HuH-7.5 (cell line): ENCODE data around the gene HELT.
A peak's percentile ranks its signal among the peaks of the same experiment; 100 is the strongest.
"Not testable (repeated sequence)": the region's sequence is repeated elsewhere in the genome, so short reads cannot be mapped to it uniquely, and the experiment has no call there.

Experiments
- DNase-seq: peaks from one replicate; pipeline ENCODE4 v3.0.0; 2011; ENCODE audit warnings: low spot score

Gene HELT

GRCh38 chr4:185017964-185018772 is at the start of gene HELT:
Gene HELT (plus strand): TSS chr4:185018490. CDS start chr4:185018929, 439 bp downstream.
- DNase-seq = no peak

GRCh38 chr4:184968784-184969201 is 49.5 kb upstream of the HELT start:
- no peak for DNase-seq

GRCh38 chr4:184969610-184970009 is 48.7 kb upstream of the HELT start:
- no peak for DNase-seq

GRCh38 chr4:184972991-184973390 is 45.3 kb upstream of the HELT start:
- no peak for DNase-seq

- DNase-seq = not testable (repeated sequence)
Measured at GRCh38 chr4:184976348-184976747, 41.9 kb upstream of the HELT start.

- DNase-seq = no peak
Measured at GRCh38 chr4:184977747-184978146, 40.5 kb upstream of the HELT start.

GRCh38 chr4:184978211-184978610 is 40.1 kb upstream of the HELT start:
- no peak for DNase-seq

GRCh38 chr4:184979461-184980124 is 38.7 kb upstream of the HELT start:
- DNase-seq = no peak

GRCh38 chr4:184980261-184980660 is 38.0 kb upstream of the HELT start:
- no peak for DNase-seq

GRCh38 chr4:184983672-184984356 is 34.5 kb upstream of the HELT start:
- DNase-seq = peak; percentile 53

GRCh38 chr4:184987493-184988031 is 30.7 kb upstream of the HELT start:
- no peak for DNase-seq

GRCh38 chr4:184988611-184989010 is 29.7 kb upstream of the HELT start:
- DNase-seq = no peak

GRCh38 chr4:184989283-184989682 is 29.0 kb upstream of the HELT start:
- DNase-seq = not testable (repeated sequence)

GRCh38 chr4:184990131-184990530 is 28.2 kb upstream of the HELT start:
- DNase-seq = not testable (repeated sequence)

GRCh38 chr4:184991860-184992259 is 26.4 kb upstream of the HELT start:
- DNase-seq = no peak

GRCh38 chr4:184992422-184992821 is 25.9 kb upstream of the HELT start:
- DNase-seq = no peak

- no peak for DNase-seq
Measured at GRCh38 chr4:184993247-184993646, 25.0 kb upstream of the HELT start.

GRCh38 chr4:184994010-184994622 is 24.2 kb upstream of the HELT start:
- no peak for DNase-seq

GRCh38 chr4:184994623-184995010 is 23.7 kb upstream of the HELT start:
- DNase-seq = no peak

GRCh38 chr4:184997656-184998055 is 20.6 kb upstream of the HELT start:
- DNase-seq = not testable (repeated sequence)

- no peak for DNase-seq
Measured at GRCh38 chr4:185002784-185003183, 15.5 kb upstream of the HELT start.
